Naive thymus-derived CD4-positive, alpha-beta T cell (primary cell): ENCODE data around the gene SERPINA3. TPM values are rescaled to one million over a fixed set of nuclear protein-coding genes. Genes with fewer than 3 reads are reported as not detected.

ENCODE experiments used
- ATAC-seq: fragments of 150-1000 bp; cut with Tn5 transposase; 2 replicates; pipeline ENCODE4 v1.10.0; 2021; ENCODE audit warnings: mild to moderate bottlenecking, moderate library complexity
- CTCF ChIA-PET: fragments of 350-600 bp; sonication (Branson Sonifier 250); formaldehyde crosslinking; loops from one replicate; lab custom pipeline; 2021; ENCODE audit warnings: antibody characterized with exemption; lab: Charles Lee
- POLR2A ChIA-PET: fragments of 350-600 bp; sonication (Branson Sonifier 250); formaldehyde crosslinking; loops from one replicate; lab custom pipeline; 2021; ENCODE audit warnings: antibody characterized with exemption, inconsistent platforms; lab: Charles Lee
- DNase-seq, 9 donors: peaks; one replicate each; pipeline versions ENCODE4 v3.0.0 to v3.0.0-alpha.2; 2020 to 2022; ENCODE audit warnings: mixed read lengths in 1 of 9
- H3K27ac ChIP-seq: one replicate; pipeline ENCODE4 v1.7.0; 2013; ENCODE audit warnings: mild to moderate bottlenecking, low read depth, low read length, moderate library complexity
- H3K27me3 ChIP-seq, 2 donors: one replicate each; pipeline ENCODE4 v1.7.0; 2013; ENCODE audit warnings: low read length in 2 of 2, mild to moderate bottlenecking in 2 of 2, moderate library complexity in 2 of 2; ENCODE audit not compliant: control insufficient read depth in 2 of 2, insufficient read depth in 2 of 2
- H3K36me3 ChIP-seq, 3 experiments: 1 replicate in 2 of 3; 2 replicates in 1 of 3; pipeline ENCODE4 v1.7.0; 2013; ENCODE audit warnings: low read length in 3 of 3, mild to moderate bottlenecking in 3 of 3, moderate library complexity in 1 of 3; ENCODE audit not compliant: insufficient read depth in 3 of 3, control insufficient read depth in 2 of 3
- H3K4me1 ChIP-seq, 2 donors: one replicate each; pipeline ENCODE4 v1.7.0; 2013; ENCODE audit warnings: low read length in 2 of 2, mild to moderate bottlenecking in 2 of 2, moderate library complexity in 1 of 2; ENCODE audit not compliant: control insufficient read depth in 2 of 2, insufficient read depth in 2 of 2
- H3K4me3 ChIP-seq: 2 replicates; pipeline ENCODE4 v1.7.0; 2013; ENCODE audit warnings: mild to moderate bottlenecking, low read length
- H3K9me3 ChIP-seq, 3 experiments: 1 replicate in 2 of 3; 2 replicates in 1 of 3; pipeline ENCODE4 v1.7.0; 2013; ENCODE audit warnings: low read length in 3 of 3; ENCODE audit not compliant: control insufficient read depth in 2 of 3
- H3K27ac Mint-ChIP-seq, 9 donors: one replicate each; pipeline ENCODE4 v1.8.0; 2020 to 2022; ENCODE audit warnings: mixed read lengths in 9 of 9, mild to moderate bottlenecking in 8 of 9, moderate library complexity in 5 of 9, inconsistent platforms in 2 of 9
- H3K27me3 Mint-ChIP-seq, 5 donors: one replicate each; pipeline ENCODE4 v1.8.0; 2021 to 2022; ENCODE audit warnings: mixed read lengths in 5 of 5, mild to moderate bottlenecking in 1 of 5
- H3K36me3 Mint-ChIP-seq, 5 donors: one replicate each; pipeline ENCODE4 v1.8.0; 2020 to 2022; ENCODE audit warnings: mixed read lengths in 5 of 5, mild to moderate bottlenecking in 3 of 5, inconsistent platforms in 1 of 5
- H3K4me1 Mint-ChIP-seq, 7 donors: one replicate each; pipeline ENCODE4 v1.8.0; 2020 to 2022; ENCODE audit warnings: mixed read lengths in 7 of 7, mild to moderate bottlenecking in 3 of 7, inconsistent platforms in 1 of 7
- H3K4me3 Mint-ChIP-seq, 10 donors: one replicate each; pipeline ENCODE4 v1.8.0; 2020 to 2022; ENCODE audit warnings: mild to moderate bottlenecking in 10 of 10, mixed read lengths in 10 of 10, moderate library complexity in 6 of 10, inconsistent platforms in 2 of 10
- H3K9me3 Mint-ChIP-seq, 11 donors: one replicate each; pipeline ENCODE4 v1.8.0; 2020 to 2022; ENCODE audit warnings: mixed read lengths in 11 of 11, mild to moderate bottlenecking in 4 of 11, inconsistent platforms in 1 of 11, moderate library complexity in 1 of 11
- intact Hi-C, 2 donors: fragments of 100-400 bp; cut with micrococcal nuclease; formaldehyde crosslinking; loops; one replicate each; pipeline ENCODE4 v1.15.1; 2023
- polyA plus RNA-seq, 2 donors: library from polyadenylated mRNA; unstranded; fragments of 300-500 nt; fragmentation: Illumina TruSeq; gene quantifications; one replicate each; pipeline ENCODE4 v1.2.3, GENCODE V29; 2021
- total RNA-seq, 6 experiments: library from RNA in 5 of 6; stranded (reverse) in 5 of 6; gene quantifications; 1 replicate in 5 of 6; 2 replicates in 1 of 6; pipeline ENCODE4 v1.2.3 and lab custom pipeline; 2021 to 2026

Gene SERPINA3
- total and polyA plus RNA-seq, 7 experiments from 2014 or later: not detected

- ChIA-PET CTCF (no interaction called here), POLR2A (no interaction called here)
- DNase-seq: no peak
- intact Hi-C loops: no loop called here
- H3K36me3 Mint-ChIP-seq: no peaks in the 10 kb centered on the region
- no peak overlapping the region for H3K27ac ChIP-seq
- H3K4me1 Mint-ChIP-seq: no peaks in the 10 kb centered on the region
- no peak overlapping the region for H3K27ac Mint-ChIP-seq
- H3K9me3 Mint-ChIP-seq: no peaks in the 10 kb centered on the region
- H3K36me3 ChIP-seq: no peaks in the 10 kb centered on the region
- H3K27me3 ChIP-seq: no peaks in the 10 kb centered on the region
- no peak overlapping the region for H3K4me3 ChIP-seq
- H3K4me1 ChIP-seq: no peaks in the 10 kb centered on the region
- ATAC-seq: no peak
- H3K9me3 ChIP-seq: no peaks in the 10 kb centered on the region
- peaks cover 0 to 29% (median 12%) of the 10 kb centered on the region in 5 donors for H3K27me3 Mint-ChIP-seq
- H3K4me3 Mint-ChIP-seq: no peak overlapping the region
Measured at GRCh38 chr14:94583557-94583956, 28.6 kb upstream of the SERPINA3 start.

GRCh38 chr14:94584591-94585280 lies 27.5 kb upstream of the SERPINA3 start:
- intact Hi-C loops: no loop called here
- no peak overlapping the region for H3K27ac ChIP-seq
- no peak overlapping the region for H3K4me3 Mint-ChIP-seq
- POLR2A ChIA-PET: no interaction called here
- H3K36me3 Mint-ChIP-seq: no peaks in the 10 kb centered on the region
- H3K9me3 ChIP-seq: no peaks in the 10 kb centered on the region
- no peaks in the 10 kb centered on the region for H3K4me1 ChIP-seq
- CTCF ChIA-PET: no interaction called here
- peaks cover 0 to 24% (median 11%) of the 10 kb centered on the region in 5 donors for H3K27me3 Mint-ChIP-seq
- no peaks in the 10 kb centered on the region for H3K27me3 ChIP-seq
- no peaks in the 10 kb centered on the region for H3K9me3 Mint-ChIP-seq
- ATAC-seq: no peak
- no peak for DNase-seq
- no peak overlapping the region for H3K27ac Mint-ChIP-seq
- H3K4me3 ChIP-seq: no peak overlapping the region
- H3K4me1 Mint-ChIP-seq: no peaks in the 10 kb centered on the region
- no peaks in the 10 kb centered on the region for H3K36me3 ChIP-seq

- Mint-ChIP-seq H3K4me1 (no peaks in the 10 kb centered on the region), H3K4me3 (no peak overlapping the region), H3K9me3 (peaks cover 0 to 6% (median 0%) of the 10 kb centered on the region in 11 donors), H3K36me3 (no peaks in the 10 kb centered on the region), H3K27me3 (peaks cover 0 to 22% (median 0%) of the 10 kb centered on the region in 5 donors), H3K27ac (no peak overlapping the region)
- DNase-seq (no peak), ATAC-seq (no peak)
- H3K4me1 ChIP-seq: no peaks in the 10 kb centered on the region
- ChIA-PET CTCF (no interaction called here), POLR2A (no interaction called here)
- H3K36me3 ChIP-seq: no peaks in the 10 kb centered on the region
- no peak overlapping the region for H3K27ac ChIP-seq
- H3K27me3 ChIP-seq: no peaks in the 10 kb centered on the region
- intact Hi-C loops: no loop called here
- H3K9me3 ChIP-seq: no peaks in the 10 kb centered on the region
- H3K4me3 ChIP-seq: no peak overlapping the region
Measured at GRCh38 chr14:94586635-94587034, 25.6 kb upstream of the SERPINA3 start.

GRCh38 chr14:94588311-94588710 lies 23.9 kb upstream of the SERPINA3 start:
- POLR2A ChIA-PET: no interaction called here
- peaks cover 0 to 6% (median 0%) of the 10 kb centered on the region in 11 donors for H3K9me3 Mint-ChIP-seq
- H3K4me1 ChIP-seq: no peaks in the 10 kb centered on the region
- CTCF ChIA-PET: no interaction called here
- no peaks in the 10 kb centered on the region for H3K36me3 ChIP-seq
- DNase-seq: no peak
- no peak overlapping the region for H3K27ac Mint-ChIP-seq
- H3K36me3 Mint-ChIP-seq: no peaks in the 10 kb centered on the region
- no peaks in the 10 kb centered on the region for H3K4me1 Mint-ChIP-seq
- ATAC-seq: no peak
- no peaks in the 10 kb centered on the region for H3K9me3 ChIP-seq
- H3K27ac ChIP-seq: no peak overlapping the region
- intact Hi-C loops: no loop called here
- no peak overlapping the region for H3K4me3 Mint-ChIP-seq
- no peak overlapping the region for H3K4me3 ChIP-seq
- H3K27me3 ChIP-seq: no peaks in the 10 kb centered on the region
- H3K27me3 Mint-ChIP-seq: peaks cover 0 to 8% (median 0%) of the 10 kb centered on the region in 5 donors

- Mint-ChIP-seq H3K27ac (no peak overlapping the region), H3K4me1 (no peaks in the 10 kb centered on the region), H3K4me3 (no peak overlapping the region), H3K27me3 (peaks cover 0 to 21% (median 5%) of the 10 kb centered on the region in 5 donors), H3K9me3 (peaks cover 0 to 6% (median 0%) of the 10 kb centered on the region in 11 donors), H3K36me3 (no peaks in the 10 kb centered on the region)
- Histone ChIP-seq H3K4me3 (no peak overlapping the region), H3K4me1 (no peaks in the 10 kb centered on the region), H3K9me3 (no peaks in the 10 kb centered on the region), H3K27me3 (no peaks in the 10 kb centered on the region), H3K36me3 (no peaks in the 10 kb centered on the region), H3K27ac (no peak overlapping the region)
- no peak for ATAC-seq
- POLR2A ChIA-PET: no interaction called here
- intact Hi-C loops: no loop called here
- no peak for DNase-seq
- CTCF ChIA-PET: no interaction called here
Measured at GRCh38 chr14:94591073-94591472, 21.1 kb upstream of the SERPINA3 start.

GRCh38 chr14:94591871-94592270 lies 20.3 kb upstream of the SERPINA3 start:
- Mint-ChIP-seq H3K9me3 (peaks cover 0 to 6% (median 0%) of the 10 kb centered on the region in 11 donors), H3K4me1 (no peaks in the 10 kb centered on the region), H3K27ac (no peak overlapping the region), H3K36me3 (no peaks in the 10 kb centered on the region), H3K4me3 (no peak overlapping the region), H3K27me3 (peaks cover 0 to 26% (median 6%) of the 10 kb centered on the region in 5 donors)
- Histone ChIP-seq H3K27me3 (no peaks in the 10 kb centered on the region), H3K9me3 (no peaks in the 10 kb centered on the region), H3K27ac (no peak overlapping the region), H3K4me3 (no peak overlapping the region), H3K4me1 (no peaks in the 10 kb centered on the region), H3K36me3 (no peaks in the 10 kb centered on the region)
- CTCF ChIA-PET: no interaction called here
- DNase-seq: no peak
- POLR2A ChIA-PET: no interaction called here
- intact Hi-C loops: no loop called here
- no peak for ATAC-seq

GRCh38 chr14:94592457-94592856 lies 19.7 kb upstream of the SERPINA3 start:
- CTCF ChIA-PET: no interaction called here
- H3K36me3 Mint-ChIP-seq: no peaks in the 10 kb centered on the region
- H3K4me3 ChIP-seq: no peak overlapping the region

More at GRCh38 chr14:94592457-94592856, 19.7 kb upstream of the SERPINA3 start:
- H3K9me3 ChIP-seq: no peaks in the 10 kb centered on the region
- H3K4me3 Mint-ChIP-seq: no peak overlapping the region
- peaks cover 0 to 6% (median 0%) of the 10 kb centered on the region in 11 donors for H3K9me3 Mint-ChIP-seq
- DNase-seq (no peak), ATAC-seq (no peak)
- H3K4me1 Mint-ChIP-seq: no peaks in the 10 kb centered on the region
- H3K27me3 ChIP-seq: no peaks in the 10 kb centered on the region
- H3K27me3 Mint-ChIP-seq: peaks cover 0 to 21% (median 10%) of the 10 kb centered on the region in 5 donors
- POLR2A ChIA-PET: no interaction called here
- no peak overlapping the region for H3K27ac ChIP-seq
- no peaks in the 10 kb centered on the region for H3K36me3 ChIP-seq
- intact Hi-C loops: no loop called here
- no peaks in the 10 kb centered on the region for H3K4me1 ChIP-seq
- H3K27ac Mint-ChIP-seq: no peak overlapping the region
